Heart left ventricle (tissue), 16 donors: ENCODE results near the gene GPR15. TPM values are rescaled to one million over a fixed set of nuclear protein-coding genes. Genes with fewer than 3 reads are reported as not detected.

Source experiments
- ATAC-seq, 4 donors: fragments of 200-7000 bp; cut with Tn5 transposase; one replicate each; pipeline ENCODE4 v1.9.1; 2020 to 2022; ENCODE audit warnings: moderate library complexity in 4 of 4, mild to moderate bottlenecking in 3 of 4, moderate number of reproducible peaks in 1 of 4
- DNase-seq, 5 donors: peaks; one replicate each; pipeline ENCODE4 v3.0.0-alpha.2; 2020
- H3K27ac ChIP-seq, 12 donors: fragments of 200-600 bp; sonication (generic) in 4 of 12; one replicate each; pipeline versions ENCODE4 v1.5.0 to v1.8.0; 2016 to 2022; ENCODE audit warnings: mild to moderate bottlenecking in 2 of 12
- H3K27me3 ChIP-seq, 9 donors: fragments of 200-600 bp; sonication (generic) in 2 of 9; one replicate each; pipeline versions ENCODE4 v1.5.1 to v1.8.0; 2016 to 2022; ENCODE audit warnings: mild to moderate bottlenecking in 3 of 9
- H3K36me3 ChIP-seq, 9 donors: fragments of 200-600 bp; sonication (generic) in 2 of 9; one replicate each; pipeline versions ENCODE4 v1.5.0 to v1.8.0; 2018 to 2022; ENCODE audit warnings: mild to moderate bottlenecking in 2 of 9
- H3K4me1 ChIP-seq, 12 donors: fragments of 200-600 bp; sonication (generic) in 4 of 12; one replicate each; pipeline versions ENCODE4 v1.5.0 to v1.8.0; 2016 to 2022; ENCODE audit warnings: mild to moderate bottlenecking in 3 of 12
- H3K4me3 ChIP-seq, 12 donors: fragments of 200-600 bp; sonication (generic) in 4 of 12; one replicate each; pipeline versions ENCODE4 v1.5.0 to v1.8.0; 2017 to 2022; ENCODE audit warnings: mild to moderate bottlenecking in 9 of 12, moderate library complexity in 4 of 12
- H3K9me3 ChIP-seq, 12 donors: fragments of 200-600 bp; sonication (generic) in 4 of 12; one replicate each; pipeline versions ENCODE4 v1.5.0 to v1.8.0; 2016 to 2022; ENCODE audit warnings: mild to moderate bottlenecking in 1 of 12
- POLR2A ChIP-seq, 2 donors: fragments of 450-650 bp; IDR thresholded peaks; one replicate each; pipeline ENCODE4 v1.6.1; 2017; ENCODE audit warnings: antibody characterized with exemption in 2 of 2, mild to moderate bottlenecking in 2 of 2, moderate library complexity in 2 of 2
- WGBS, 4 donors: extraction: QIAGEN DNeasy Blood & Tissue Kit in 2 of 4; methylation state at CpG; one replicate each; pipeline versions ENCODE4 v1.1.5 to v1.1.7; 2013 to 2018; 5-methylcytosine and 5-hydroxymethylcytosine counted together
- intact Hi-C, 10 donors: fragments of 100-400 bp; cut with DNase I; formaldehyde crosslinking; loops; one replicate each; pipeline versions ENCODE4 v1.11.1 to v1.14.2; 2022
- polyA plus RNA-seq, 2 donors: library from polyadenylated mRNA; stranded (reverse); fragments of 200-250 nt; gene quantifications; one replicate each; pipeline ENCODE4 v1.2.3, GENCODE V29; 2013
- total RNA-seq, 9 donors: library from RNA; depleted of rRNA in 2 of 9; stranded (reverse); fragments of >200 nt in 2 of 9; fragmentation: NEBNext Ultra II Directional in 3 of 9; extraction: Animal tissue kit (Norgen Biotek cat#: 25700) in 3 of 9; gene quantifications; one replicate each; pipeline versions ENCODE4 v1.1.0 to v1.2.4, GENCODE V29; 2016 to 2023
- TF ChIP-seq, protein P1 (sequence below), 12 donors: fragments of 200-600 bp; sonication (generic) in 4 of 12; IDR thresholded peaks; one replicate each; pipeline versions ENCODE4 v1.5.0 to v1.8.0; 2018 to 2022; ENCODE audit warnings: antibody characterized with exemption in 12 of 12, mild to moderate bottlenecking in 5 of 12
- donor health status: ischemic (EF 13 %, LVEDD 7.1; RV severe dilation, severe dysfunction).
- donor health status: healthy with polysubstance abuse.
- donor health status: DM: no; HTN: yes; CAD: no.
- donor health status: DM: no; HTN: no; CAD: no.
- donor health status: ischemic (EF 25% LVEDD 6.9; RV normal size, moderate dysfunction).
- donor health status: ischemic (EF 25% LVEDD 5.7; RV mildly dilated, moderate dysfunction).
- donor health status: healthy.
- donor health status: DM: yes; HTN: yes; CAD: no.
- donor health status: ischemic (EF 35%, LVEDD 5.7; RV mildly dilated, moderate dysfunction).
- donor health status: nonischemic (EF 11% LVEDD 7.7; RV severe dilation, severe dysfunction).
- donor health status: DM: yes; HTN: yes; CAD: no.
- donor health status: PGD.
- donor health status: ischemic (EF 29% LVEDD 5.4; RV normal size, mild dysfunction).
- donor health status: nonischemic (EF 23%, LVEDD 6.1; RV moderate dilation, normal function).

GPR15 gene
- total and polyA plus RNA-seq, 11 donors = not detected

DNA sequence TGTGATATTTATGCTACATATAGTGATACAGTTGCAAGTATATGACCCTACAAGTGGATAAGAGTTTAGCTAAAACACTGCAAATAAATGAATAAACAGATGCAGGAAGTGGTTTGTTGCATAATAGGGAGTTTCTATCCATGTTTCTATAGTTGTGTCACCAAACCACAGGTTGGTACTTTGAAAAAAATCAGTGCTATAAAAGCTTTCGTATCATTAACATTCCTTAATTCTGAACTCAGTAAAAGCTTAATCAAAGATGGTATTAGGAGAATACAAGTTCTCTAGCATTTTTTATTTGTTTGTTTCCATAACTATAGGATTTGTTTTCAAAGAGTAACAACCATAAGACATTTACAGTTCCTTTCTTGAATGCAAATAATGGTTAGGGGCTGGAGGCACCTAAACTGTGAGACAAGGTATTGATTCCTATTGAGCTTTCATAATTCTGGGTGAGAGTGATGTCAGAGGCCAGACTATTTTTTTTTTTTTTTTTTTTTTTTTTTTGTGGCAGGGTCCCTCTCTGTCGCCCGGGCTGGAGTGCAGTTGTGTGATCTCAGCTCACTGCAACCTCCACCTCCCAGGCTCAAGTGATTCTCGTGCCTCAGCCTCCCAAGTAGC lies 32.0 kb downstream of the GPR15 start:
- 77 to 90% (median 84%) methylated on average over 4 of the region's 4 CpGs for WGBS, 4 donors
- Histone ChIP-seq H3K9me3 (peaks cover 0 to 3% (median 0%) of the 10 kb centered on the region in 12 donors), H3K27me3 (no peaks in the 10 kb centered on the region), H3K4me1 (peaks cover 0 to 36% (median 0%) of the 10 kb centered on the region in 12 donors), H3K36me3 (no peaks in the 10 kb centered on the region), H3K4me3 (no peak overlapping the region), H3K27ac (peak overlapping the region in 1 of 12 donors; percentile 59)
- DNase-seq (no peak), ATAC-seq (no peak)
- intact Hi-C loops = no loop called here
- TF ChIP-seq, protein P1, sequence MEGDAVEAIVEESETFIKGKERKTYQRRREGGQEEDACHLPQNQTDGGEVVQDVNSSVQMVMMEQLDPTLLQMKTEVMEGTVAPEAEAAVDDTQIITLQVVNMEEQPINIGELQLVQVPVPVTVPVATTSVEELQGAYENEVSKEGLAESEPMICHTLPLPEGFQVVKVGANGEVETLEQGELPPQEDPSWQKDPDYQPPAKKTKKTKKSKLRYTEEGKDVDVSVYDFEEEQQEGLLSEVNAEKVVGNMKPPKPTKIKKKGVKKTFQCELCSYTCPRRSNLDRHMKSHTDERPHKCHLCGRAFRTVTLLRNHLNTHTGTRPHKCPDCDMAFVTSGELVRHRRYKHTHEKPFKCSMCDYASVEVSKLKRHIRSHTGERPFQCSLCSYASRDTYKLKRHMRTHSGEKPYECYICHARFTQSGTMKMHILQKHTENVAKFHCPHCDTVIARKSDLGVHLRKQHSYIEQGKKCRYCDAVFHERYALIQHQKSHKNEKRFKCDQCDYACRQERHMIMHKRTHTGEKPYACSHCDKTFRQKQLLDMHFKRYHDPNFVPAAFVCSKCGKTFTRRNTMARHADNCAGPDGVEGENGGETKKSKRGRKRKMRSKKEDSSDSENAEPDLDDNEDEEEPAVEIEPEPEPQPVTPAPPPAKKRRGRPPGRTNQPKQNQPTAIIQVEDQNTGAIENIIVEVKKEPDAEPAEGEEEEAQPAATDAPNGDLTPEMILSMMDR (IDR thresholded peaks at IDR 0.05) = no peak
- TF ChIP-seq POLR2A (IDR thresholded peaks at IDR 0.05) = no peak

DNA sequence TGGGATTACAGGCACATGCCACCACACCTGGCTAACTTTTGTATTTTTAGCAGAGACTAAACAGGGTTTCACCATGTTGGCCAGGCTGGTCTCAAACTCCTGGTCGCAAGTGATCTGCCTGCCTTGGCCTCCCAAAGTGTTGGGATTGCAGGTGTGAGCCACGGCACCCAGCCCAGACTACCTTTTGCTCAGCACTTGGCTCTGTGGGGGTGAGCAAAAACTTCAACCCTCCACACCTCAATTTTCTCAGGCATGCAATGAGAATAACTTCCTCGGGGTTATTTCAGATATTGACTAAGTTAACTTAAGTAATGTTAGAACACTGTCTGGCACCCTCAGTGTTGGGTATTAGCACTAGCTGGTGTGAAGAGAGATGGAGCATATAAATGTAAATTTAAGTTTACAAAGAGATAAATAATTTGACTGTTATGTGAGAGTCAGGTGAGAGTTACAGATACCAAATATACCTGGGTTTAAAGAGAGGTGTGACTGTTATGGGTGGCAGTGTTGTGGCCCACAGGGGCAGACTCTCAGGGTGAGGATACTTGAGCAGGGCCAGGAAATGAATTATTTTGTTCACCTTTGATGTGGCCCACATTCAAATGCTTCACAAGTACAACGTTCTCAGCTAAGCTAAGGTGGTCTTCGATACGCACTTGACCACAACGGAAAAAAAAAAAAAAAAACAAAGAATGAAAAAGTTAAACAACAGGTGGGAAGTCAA lies 32.7 kb downstream of the GPR15 start:
- Histone ChIP-seq H3K4me1 (peaks cover 0 to 36% (median 0%) of the 10 kb centered on the region in 12 donors), H3K9me3 (peaks cover 0 to 3% (median 0%) of the 10 kb centered on the region in 12 donors), H3K4me3 (no peak overlapping the region), H3K27ac (peak overlapping the region in 1 of 12 donors; percentile 59), H3K36me3 (no peaks in the 10 kb centered on the region), H3K27me3 (no peaks in the 10 kb centered on the region)
- ATAC-seq (no peak), DNase-seq (no peak)
- TF ChIP-seq POLR2A (IDR thresholded peaks at IDR 0.05) = no peak
- TF ChIP-seq, protein P1 (IDR thresholded peaks at IDR 0.05) = no peak
- intact Hi-C loops = no loop called here
- WGBS, 4 donors = 69 to 85% (median 78%) methylated on average over 7 of the region's 7 CpGs

DNA sequence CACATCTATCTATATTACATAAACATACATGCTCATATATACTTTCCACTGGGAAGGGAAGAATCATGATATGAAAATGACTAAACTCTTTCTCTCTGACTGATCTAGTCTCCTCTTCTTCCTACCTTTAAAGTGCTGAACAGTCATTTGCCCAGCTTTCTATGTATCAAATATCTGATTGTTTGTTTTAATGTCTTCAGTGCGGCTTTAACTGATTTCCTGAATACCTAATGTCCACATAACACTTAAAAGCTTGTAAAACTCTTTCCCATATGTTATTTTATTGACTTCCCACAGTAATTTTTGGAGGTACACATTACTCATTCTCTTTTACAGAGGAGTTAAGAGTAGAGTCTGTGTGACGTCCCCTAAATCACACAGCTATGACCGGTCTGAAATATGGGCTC lies 33.5 kb downstream of the GPR15 start:
- 40 to 67% (median 54%) methylated on average over 3 of the region's 3 CpGs for WGBS, 4 donors
- H3K4me3 ChIP-seq = no peak overlapping the region
- intact Hi-C loops = no loop called here
- peak overlapping the region in 1 of 12 donors; percentile 30 for H3K27ac ChIP-seq
- DNase-seq = no peak
- no peaks in the 10 kb centered on the region for H3K36me3 ChIP-seq
- no peaks in the 10 kb centered on the region for H3K27me3 ChIP-seq
- peaks cover 0 to 36% (median 0%) of the 10 kb centered on the region in 12 donors for H3K4me1 ChIP-seq
- ATAC-seq = no peak
- no peak for TF ChIP-seq POLR2A (IDR thresholded peaks at IDR 0.05)
- TF ChIP-seq, protein P1 (IDR thresholded peaks at IDR 0.05) = no peak
- H3K9me3 ChIP-seq = no peaks in the 10 kb centered on the region

DNA sequence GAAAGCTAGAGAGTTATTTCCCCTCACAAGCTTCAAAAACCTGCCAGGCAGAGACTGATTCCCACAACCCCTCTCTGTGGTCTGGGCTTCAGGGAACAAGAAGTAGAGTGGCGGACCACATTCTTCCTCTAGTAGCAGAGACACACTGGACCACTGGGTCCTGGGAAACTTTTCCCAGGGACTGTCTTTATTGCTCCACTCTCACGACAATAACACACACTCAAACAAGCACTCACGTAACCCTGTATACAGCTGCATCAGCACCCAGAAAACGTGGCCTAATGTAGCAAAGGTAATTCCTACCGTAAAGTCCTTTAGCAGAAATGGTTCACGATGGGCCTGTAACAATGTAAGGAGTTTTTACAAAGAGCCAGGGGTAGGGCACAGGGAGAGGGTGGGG lies 34.1 kb downstream of the GPR15 start:
- intact Hi-C loops = no loop called here
- WGBS, 4 donors = 85 to 89% (median 88%) methylated on average over 6 of the region's 6 CpGs
- H3K4me3 ChIP-seq = no peak overlapping the region
- ATAC-seq = no peak
- H3K36me3 ChIP-seq = no peaks in the 10 kb centered on the region
- H3K9me3 ChIP-seq = no peaks in the 10 kb centered on the region
- DNase-seq = no peak
- peaks cover 0 to 36% (median 0%) of the 10 kb centered on the region in 12 donors for H3K4me1 ChIP-seq
- H3K27me3 ChIP-seq = no peaks in the 10 kb centered on the region
- peak overlapping the region in 1 of 12 donors; percentile 30 for H3K27ac ChIP-seq
- no peak for TF ChIP-seq POLR2A (IDR thresholded peaks at IDR 0.05)
- TF ChIP-seq, protein P1 (IDR thresholded peaks at IDR 0.05) = no peak
